A549 (cell line): ENCODE data around the gene RASGEF1C. TPM values are rescaled to one million over a fixed set of nuclear protein-coding genes. Genes with fewer than 3 reads are reported as not detected.

ENCODE experiments used
- ATAC-seq, 2 experiments: fragments of 200-7000 bp in 1 of 2; fragments of >200 bp in 1 of 2; cut with Nextera tagmentation in 1 of 2; cut with Tn5 transposase in 1 of 2; 3 replicates each; pipeline versions ENCODE4 v1.8.0 to v1.9.1; 2018 to 2020; ENCODE audit warnings: mild to moderate bottlenecking in 1 of 2, moderate library complexity in 1 of 2
- CTCF ChIA-PET: fragments of 300-600 bp; sonication (Branson Sonifier 250); formaldehyde crosslinking; extraction: SDS; loops from one replicate; lab custom pipeline; 2021; ENCODE audit warnings: antibody characterized with exemption, inconsistent platforms; lab: Yijun Ruan, JAX
- POLR2A ChIA-PET: fragments of 350-600 bp; formaldehyde crosslinking; extraction: SDS; loops from one replicate; lab custom pipeline; 2021; ENCODE audit warnings: antibody characterized with exemption, inconsistent platforms; lab: Yijun Ruan, JAX
- DNase-seq, 2 experiments: peaks; one replicate each; pipeline versions ENCODE4 v3.0.0 to v3.0.0-alpha.2; 2011 to 2016; ENCODE audit warnings: low read depth in 1 of 2, low spot score in 1 of 2
- FAIRE-seq: peaks from 2 replicates; lab custom pipeline; 2011; peaks lifted over from hg19 to GRCh38; lab: Jason Lieb, UNC
- H3K27ac ChIP-seq, 2 experiments: fragments of >200 bp; sonication (Bioruptor Twin); formaldehyde crosslinking; 3 replicates each; pipeline ENCODE4 v1.5.1; 2016 to 2017
- H3K4me1 ChIP-seq: fragments of >200 bp; sonication (Bioruptor Twin); formaldehyde crosslinking; 3 replicates; pipeline ENCODE4 v1.6.1; 2016
- H3K4me2 ChIP-seq: fragments of >200 bp; sonication (Bioruptor Twin); formaldehyde crosslinking; 3 replicates; pipeline ENCODE4 v1.6.1; 2016
- H3K4me3 ChIP-seq: fragments of >200 bp; sonication (Bioruptor Twin); formaldehyde crosslinking; 3 replicates; pipeline ENCODE4 v1.5.1; 2016
- H3K9me3 ChIP-seq: fragments of >200 bp; sonication (Bioruptor Twin); formaldehyde crosslinking; 3 replicates; pipeline ENCODE4 v1.6.1; 2016
- ATOH8 ChIP-seq: fragments of 250-450 bp; sonication (Bioruptor Pico); IDR thresholded peaks from 2 replicates; pipeline ENCODE4 v1.5.0; 2020; ENCODE audit warnings: low read depth, mild to moderate bottlenecking, moderate library complexity
- CHD2 ChIP-seq: fragments of 150-350 bp; IDR thresholded peaks from 2 replicates; pipeline ENCODE4 v1.6.1; 2014; ENCODE audit warnings: low read length; ENCODE audit not compliant: partially characterized antibody
- CTCF ChIP-seq: fragments of >200 bp; sonication (Bioruptor Twin); formaldehyde crosslinking; IDR thresholded peaks from 3 replicates; pipeline ENCODE4 v1.5.1; 2016
- E2F6 ChIP-seq: IDR thresholded peaks from 2 replicates; pipeline ENCODE4 v1.6.1; 2012; ENCODE audit warnings: low read depth, borderline replicate concordance
- EHF ChIP-seq: fragments of 250-450 bp; sonication (Bioruptor Pico); IDR thresholded peaks from 2 replicates; pipeline ENCODE4 v1.5.0; 2020; ENCODE audit warnings: mild to moderate bottlenecking
- EHMT2 ChIP-seq: fragments of 200-600 bp; sonication (generic); IDR thresholded peaks from 2 replicates; pipeline ENCODE4 v1.6.1; 2016; ENCODE audit warnings: antibody characterized with exemption, low read depth, mild to moderate bottlenecking, moderate library complexity
- EP300 ChIP-seq, 2 experiments: fragments of >200 bp; sonication (Bioruptor Twin); formaldehyde crosslinking; IDR thresholded peaks; 2 replicates in 1 of 2; 3 replicates in 1 of 2; pipeline ENCODE4 v1.6.1; 2016 to 2017
- ESRRA ChIP-seq: fragments of 150-350 bp; IDR thresholded peaks from 2 replicates; pipeline ENCODE4 v1.6.1; 2014; ENCODE audit warnings: mild to moderate bottlenecking, low read length, borderline replicate concordance
- FOSL2 ChIP-seq, 2 experiments: fragments of 450-650 bp in 1 of 2; fragments of >200 bp in 1 of 2; sonication (Bioruptor Twin) in 1 of 2; formaldehyde crosslinking; IDR thresholded peaks; 2 replicates each; pipeline versions ENCODE4 v1.5.0 to v1.6.1; 2016 to 2020; ENCODE audit warnings: mild to moderate bottlenecking in 1 of 2, moderate library complexity in 1 of 2
- GATA3 ChIP-seq: IDR thresholded peaks from 2 replicates; pipeline ENCODE4 v1.6.1; 2012; ENCODE audit warnings: borderline replicate concordance
- HEYL ChIP-seq: fragments of 250-450 bp; sonication (Bioruptor Pico); IDR thresholded peaks from 2 replicates; pipeline ENCODE4 v1.8.0; 2021; ENCODE audit warnings: mild to moderate bottlenecking, moderate library complexity
- JUN ChIP-seq, 2 experiments: fragments of >200 bp; sonication (Bioruptor Twin); formaldehyde crosslinking; IDR thresholded peaks; 2 replicates in 1 of 2; 3 replicates in 1 of 2; pipeline ENCODE4 v1.6.1; 2016 to 2017
- NR3C1 ChIP-seq: fragments of >200 bp; sonication (Bioruptor Twin); formaldehyde crosslinking; IDR thresholded peaks from 3 replicates; pipeline ENCODE4 v1.6.1; 2017
- PBX3 ChIP-seq: IDR thresholded peaks from 2 replicates; pipeline ENCODE4 v1.6.1; 2012
- RARB ChIP-seq: fragments of 250-450 bp; sonication (Bioruptor Pico); IDR thresholded peaks from 2 replicates; pipeline ENCODE4 v1.8.0; 2021; ENCODE audit warnings: mild to moderate bottlenecking, moderate library complexity
- REST ChIP-seq: fragments of 200-600 bp; sonication (generic); IDR thresholded peaks from 2 replicates; pipeline ENCODE4 v1.6.1; 2016; ENCODE audit warnings: antibody characterized with exemption, mild to moderate bottlenecking, moderate library complexity
- RFX5 ChIP-seq: fragments of 450-650 bp; IDR thresholded peaks from 2 replicates; pipeline ENCODE4 v1.7.1; 2014; ENCODE audit warnings: antibody characterized with exemption, mild to moderate bottlenecking, moderate library complexity
- RNF2 ChIP-seq: fragments of 200-600 bp; sonication (generic); IDR thresholded peaks from 2 replicates; pipeline ENCODE4 v1.6.1; 2016; ENCODE audit warnings: low read depth, mild to moderate bottlenecking, antibody characterized with exemption, moderate library complexity, borderline replicate concordance
- SMC3 ChIP-seq: fragments of >200 bp; sonication (Bioruptor Twin); formaldehyde crosslinking; IDR thresholded peaks from 3 replicates; pipeline ENCODE4 v1.6.1; 2018; ENCODE audit warnings: inconsistent platforms
- USF2 ChIP-seq: fragments of 450-650 bp; IDR thresholded peaks from 2 replicates; pipeline ENCODE4 v1.6.1; 2014; ENCODE audit warnings: antibody characterized with exemption
- ZNF302 ChIP-seq: fragments of 250-450 bp; sonication (Bioruptor Pico); IDR thresholded peaks from 2 replicates; pipeline ENCODE4 v1.9.0; 2021; ENCODE audit warnings: inconsistent platforms, mild to moderate bottlenecking, moderate library complexity
- ZSCAN20 ChIP-seq: fragments of 250-450 bp; sonication (Bioruptor Pico); IDR thresholded peaks from 2 replicates; pipeline ENCODE4 v1.8.0; 2022; ENCODE audit warnings: mild to moderate bottlenecking, moderate library complexity
- WGBS: methylation state at CpG from one replicate; pipeline ENCODE4 v1.1.6; 2017; ENCODE audit errors: missing lambda C conversion rate; 5-methylcytosine and 5-hydroxymethylcytosine counted together
- polyA plus RNA-seq, 4 experiments: library from polyadenylated mRNA; depleted of rRNA in 3 of 4; stranded (reverse); fragments of >200 nt; fragmentation: RNase III in 1 of 4; extraction: RNeasy Plus Mini Kit Qiagen cat#74134 plus additional on column Dnase treatment in 1 of 4; gene quantifications; 2 replicates in 3 of 4; 3 replicates in 1 of 4; pipeline ENCODE4 v1.2.3, GENCODE V29; 2011 to 2017

The RASGEF1C gene
- polyA plus RNA-seq, 2 of the 4 experiments (the other 2 are of a cell fraction), result 0.12 TPM; not detected in 1

- CTCF ChIA-PET, result interaction anchor here (1.6 to 3.2 kb wide), 2 partner anchors 75 to 195 kb away, joined by 3 to 17 read pairs; partner anchors contain the start of gene RASGEF1C
- ATAC-seq, result no peak
- TF ChIP-seq HEYL (CRISPR knock-in tag), result no peak
- Histone ChIP-seq H3K27ac (no peak overlapping the region), H3K9me3 (no peaks in the 10 kb centered on the region), H3K4me1 (no peaks in the 10 kb centered on the region), H3K4me3 (no peak overlapping the region), H3K4me2 (no peak overlapping the region)
- FAIRE-seq, result no peak
- WGBS, result 64% methylated on average over 6 of the region's 9 CpGs
- DNase-seq, result no peak
- POLR2A ChIA-PET, result no interaction called here
Measured at GRCh38 chr5:180133971-180134508, 75.0 kb downstream of the RASGEF1C start.

GRCh38 chr5:180133551-180133950 is 75.5 kb downstream of the RASGEF1C start:
- ChIA-PET CTCF (interaction anchor here (0.6 to 3.2 kb wide), 2 partner anchors 75 to 355 kb away, joined by 4 to 17 read pairs; partner anchors contain the start of gene RASGEF1C), POLR2A (no interaction called here)
- FAIRE-seq (no peak), DNase-seq (no peak), ATAC-seq (no peak)
- no peak overlapping the region for H3K4me2 ChIP-seq
- H3K9me3 ChIP-seq, result no peaks in the 10 kb centered on the region
- H3K4me3 ChIP-seq, result no peak overlapping the region
- H3K4me1 ChIP-seq, result no peaks in the 10 kb centered on the region
- TF ChIP-seq ESRRA (no peak), NR3C1 (no peak), PBX3 (no peak), E2F6 (no peak), RFX5 (no peak), RNF2 (no peak), CHD2 (no peak), FOSL2 (IDR thresholded peaks at IDR 0.05) (no peak), FOSL2 (CRISPR knock-in tag; IDR thresholded peaks at IDR 0.05) (no peak), JUN (IDR thresholded peaks at IDR 0.05) (no peak), EHMT2 (no peak)
- no peak overlapping the region for H3K27ac ChIP-seq
- WGBS, result 70% methylated on average over 4 of the region's 4 CpGs

- no peak overlapping the region for H3K4me2 ChIP-seq
- no peak overlapping the region for H3K27ac ChIP-seq
- FAIRE-seq (no peak), ATAC-seq (no peak), DNase-seq (no peak)
- whole genome bisulfite sequencing, result 83% methylated on average over 8 of the region's 9 CpGs
- ChIA-PET CTCF (interaction anchor here (0.6 to 3.2 kb wide), 2 partner anchors 76 to 356 kb away, joined by 4 to 17 read pairs; partner anchors contain the start of gene RASGEF1C), POLR2A (no interaction called here)
- H3K9me3 ChIP-seq, result no peaks in the 10 kb centered on the region
- no peak for TF ChIP-seq RARB
- TF ChIP-seq GATA3, result no peak
- TF ChIP-seq ZSCAN20 (CRISPR knock-in tag), result no peak
- no peak for TF ChIP-seq REST
- TF ChIP-seq RNF2, result no peak
- no peak for TF ChIP-seq E2F6
- TF ChIP-seq ZNF302 (CRISPR knock-in tag), result no peak
- TF ChIP-seq SMC3, result no peak
- no peak for TF ChIP-seq EHF
- no peak for TF ChIP-seq ATOH8 (CRISPR knock-in tag)
- no peak for TF ChIP-seq EP300 (IDR thresholded peaks at IDR 0.05)
- no peak for TF ChIP-seq USF2
- TF ChIP-seq CTCF, result no peak
- H3K4me1 ChIP-seq, result no peaks in the 10 kb centered on the region
- H3K4me3 ChIP-seq, result no peak overlapping the region
Measured at GRCh38 chr5:180133060-180133459, 76.0 kb downstream of the RASGEF1C start.
